Peyer's patch (tissue), 4 donors: ENCODE measurements around the gene SACM1L. TPM values are rescaled to one million over a fixed set of nuclear protein-coding genes. Genes with fewer than 3 reads are reported as not detected.
A peak's percentile ranks its signal among the peaks of the same experiment; 100 is the strongest.

Experiments used
- DNase-seq, 3 donors: peaks; one replicate each; pipeline ENCODE4 v3.0.0-alpha.2; 2017 to 2019
- H3K27ac ChIP-seq, 4 donors: fragments of 200-600 bp; sonication (generic); one replicate each; pipeline ENCODE4 v1.5.1; 2016 to 2019
- H3K27me3 ChIP-seq, 2 donors: fragments of 200-600 bp; sonication (generic); one replicate each; pipeline ENCODE4 v1.5.1; 2019
- H3K36me3 ChIP-seq, 3 donors: fragments of 200-600 bp; sonication (generic); one replicate each; pipeline ENCODE4 v1.5.1; 2016 to 2019
- H3K4me1 ChIP-seq, 4 donors: fragments of 200-600 bp; sonication (generic); one replicate each; pipeline ENCODE4 v1.5.1; 2016 to 2019
- H3K4me3 ChIP-seq, 4 donors: fragments of 200-600 bp; sonication (generic); 1 replicate in 3 of 4; 2 replicates in 1 of 4; pipeline ENCODE4 v1.5.1; 2016 to 2019; ENCODE audit warnings: mild to moderate bottlenecking in 1 of 4
- H3K9me3 ChIP-seq, 4 donors: fragments of 200-600 bp; sonication (generic); one replicate each; pipeline ENCODE4 v1.5.1; 2016 to 2019; ENCODE audit warnings: mild to moderate bottlenecking in 1 of 4
- CTCF ChIP-seq, 6 experiments: fragments of 450-650 bp in 4 of 6; fragments of 200-600 bp in 2 of 6; sonication (generic) in 1 of 6; IDR thresholded peaks; one replicate each; pipeline ENCODE4 v1.5.1; 2017 to 2019; ENCODE audit warnings: antibody characterized with exemption in 6 of 6, mild to moderate bottlenecking in 3 of 6, moderate library complexity in 1 of 6
- POLR2A ChIP-seq, 2 donors: fragments of 450-650 bp; IDR thresholded peaks; one replicate each; pipeline ENCODE4 v1.5.1; 2017; ENCODE audit warnings: antibody characterized with exemption in 2 of 2, mild to moderate bottlenecking in 2 of 2, moderate library complexity in 2 of 2
- total RNA-seq, 4 donors: library from RNA; depleted of rRNA; stranded (reverse); fragments of >200 nt; gene quantifications; one replicate each; pipeline ENCODE4 v1.1.0, GENCODE V29; 2016

SACM1L gene
- total RNA-seq, 4 donors from 2014 or later = 42.0 to 79.2 (median 59.2) TPM

- DNase-seq = peak; percentile 33 to 64 (median 61)
- peak overlapping the region; percentile 85 to 97 (median 91) for H3K27ac ChIP-seq
- no peaks in the 10 kb centered on the region for H3K27me3 ChIP-seq
- TF ChIP-seq POLR2A (IDR thresholded peaks at IDR 0.05) = no peak
- no peak for TF ChIP-seq CTCF (IDR thresholded peaks at IDR 0.05)
- H3K4me1 ChIP-seq = peaks cover 0 to 39% (median 13%) of the 10 kb centered on the region in 4 donors
- peak overlapping the region; percentile 59 to 93 (median 78) for H3K4me3 ChIP-seq
- no peaks in the 10 kb centered on the region for H3K9me3 ChIP-seq
- H3K36me3 ChIP-seq = peaks cover 0 to 5% (median 0%) of the 10 kb centered on the region in 3 donors
These were observed 858 bp upstream of the SACM1L start for GRCh38 chr3:45688194-45688881.

GRCh38 chr3:45689787-45690145, 570 bp downstream of the SACM1L start:
- DNase-seq = no peak
- H3K27me3 ChIP-seq = no peaks in the 10 kb centered on the region
- TF ChIP-seq CTCF (IDR thresholded peaks at IDR 0.05) (no peak), POLR2A (IDR thresholded peaks at IDR 0.05) (no peak)
- H3K4me3 ChIP-seq = peak overlapping the region; percentile 59 to 93 (median 78)
- H3K27ac ChIP-seq = peak overlapping the region; percentile 85 to 97 (median 91)
- H3K4me1 ChIP-seq = peaks cover 0 to 51% (median 19%) of the 10 kb centered on the region in 4 donors
- H3K36me3 ChIP-seq = peaks cover 0 to 5% (median 0%) of the 10 kb centered on the region in 3 donors
- no peaks in the 10 kb centered on the region for H3K9me3 ChIP-seq

- no peaks in the 10 kb centered on the region for H3K27me3 ChIP-seq
- peaks cover 0 to 5% (median 0%) of the 10 kb centered on the region in 3 donors for H3K36me3 ChIP-seq
- peak overlapping the region; percentile 85 to 97 (median 91) for H3K27ac ChIP-seq
- no peak for DNase-seq
- peak overlapping the region; percentile 59 to 93 (median 78) for H3K4me3 ChIP-seq
- peaks cover 0 to 54% (median 19%) of the 10 kb centered on the region in 4 donors for H3K4me1 ChIP-seq
- no peaks in the 10 kb centered on the region for H3K9me3 ChIP-seq
- TF ChIP-seq POLR2A (IDR thresholded peaks at IDR 0.05) (no peak), CTCF (IDR thresholded peaks at IDR 0.05) (no peak)
These were observed 1.3 kb downstream of the SACM1L start for GRCh38 chr3:45690336-45691035.

GRCh38 chr3:45691842-45692241, 2.6 kb downstream of the SACM1L start:
- Histone ChIP-seq H3K9me3 (no peaks in the 10 kb centered on the region), H3K27ac (no peak overlapping the region), H3K4me1 (peaks cover 0 to 54% (median 21%) of the 10 kb centered on the region in 4 donors), H3K36me3 (peaks cover 0 to 5% (median 0%) of the 10 kb centered on the region in 3 donors), H3K27me3 (no peaks in the 10 kb centered on the region), H3K4me3 (no peak overlapping the region)
- TF ChIP-seq POLR2A (IDR thresholded peaks at IDR 0.05) = no peak
- no peak for TF ChIP-seq CTCF (IDR thresholded peaks at IDR 0.05)
- no peak for DNase-seq

GRCh38 chr3:45692866-45693265, 3.7 kb downstream of the SACM1L start:
- no peak overlapping the region for H3K4me3 ChIP-seq
- no peaks in the 10 kb centered on the region for H3K9me3 ChIP-seq
- peaks cover 0 to 60% (median 21%) of the 10 kb centered on the region in 4 donors for H3K4me1 ChIP-seq
- no peak for DNase-seq
- no peak for TF ChIP-seq POLR2A (IDR thresholded peaks at IDR 0.05)
- TF ChIP-seq CTCF (IDR thresholded peaks at IDR 0.05) = no peak
- H3K36me3 ChIP-seq = peaks cover 0 to 5% (median 0%) of the 10 kb centered on the region in 3 donors
- no peaks in the 10 kb centered on the region for H3K27me3 ChIP-seq
- H3K27ac ChIP-seq = peak overlapping the region in 3 of 4 donors; percentile 23 to 36 (median 26)
